ENCODE data around the gene CDH18.

DNA sequence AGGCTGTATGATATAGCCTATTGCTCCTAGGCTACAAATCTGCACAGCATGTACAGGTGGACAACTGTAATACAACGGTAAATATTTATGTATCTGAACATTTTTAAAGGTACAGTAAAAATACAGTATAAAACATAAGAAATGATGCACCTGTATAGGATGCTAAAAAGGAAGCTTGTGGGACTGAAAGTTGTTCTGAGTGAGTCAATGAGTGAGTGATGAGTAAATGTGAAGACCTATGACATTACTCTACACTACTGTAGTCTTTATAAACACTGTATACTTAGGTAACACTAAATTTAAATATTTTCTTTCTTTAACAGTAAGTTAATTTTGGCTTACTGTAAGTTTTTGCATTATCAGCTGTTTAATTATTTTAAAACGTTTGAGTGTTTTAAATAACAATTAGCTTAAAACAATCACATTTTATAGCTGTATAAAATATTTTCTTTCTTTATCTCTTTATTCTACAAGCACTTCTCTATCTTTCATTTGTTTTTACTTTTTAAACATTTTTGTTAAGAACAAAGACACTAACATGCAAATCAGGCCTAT is 28.1 kb downstream of the CDH18 start:
- TF ChIP-seq, protein P1, sequence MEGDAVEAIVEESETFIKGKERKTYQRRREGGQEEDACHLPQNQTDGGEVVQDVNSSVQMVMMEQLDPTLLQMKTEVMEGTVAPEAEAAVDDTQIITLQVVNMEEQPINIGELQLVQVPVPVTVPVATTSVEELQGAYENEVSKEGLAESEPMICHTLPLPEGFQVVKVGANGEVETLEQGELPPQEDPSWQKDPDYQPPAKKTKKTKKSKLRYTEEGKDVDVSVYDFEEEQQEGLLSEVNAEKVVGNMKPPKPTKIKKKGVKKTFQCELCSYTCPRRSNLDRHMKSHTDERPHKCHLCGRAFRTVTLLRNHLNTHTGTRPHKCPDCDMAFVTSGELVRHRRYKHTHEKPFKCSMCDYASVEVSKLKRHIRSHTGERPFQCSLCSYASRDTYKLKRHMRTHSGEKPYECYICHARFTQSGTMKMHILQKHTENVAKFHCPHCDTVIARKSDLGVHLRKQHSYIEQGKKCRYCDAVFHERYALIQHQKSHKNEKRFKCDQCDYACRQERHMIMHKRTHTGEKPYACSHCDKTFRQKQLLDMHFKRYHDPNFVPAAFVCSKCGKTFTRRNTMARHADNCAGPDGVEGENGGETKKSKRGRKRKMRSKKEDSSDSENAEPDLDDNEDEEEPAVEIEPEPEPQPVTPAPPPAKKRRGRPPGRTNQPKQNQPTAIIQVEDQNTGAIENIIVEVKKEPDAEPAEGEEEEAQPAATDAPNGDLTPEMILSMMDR (conservative IDR thresholded peaks at IDR 0.05; ENCODE audit: low read length) = no peak
- TF ChIP-seq EZH2phosphoT487 (IDR thresholded peaks at IDR 0.05; ENCODE audit: borderline replicate concordance) = no peak
